HG03558 (cell line): ENCODE measurements around the gene TMEM44.
"Not testable (repeated sequence)": the region's sequence is repeated elsewhere in the genome, so short reads cannot be mapped to it uniquely, and the experiment has no call there.

Experiments used
- ATAC-seq: cut with Tn5 transposase; IDR thresholded peaks from one replicate; pipeline ENCODE4 v1.9.1; 2021; ENCODE audit warnings: moderate number of reproducible peaks; ENCODE audit not compliant: unreplicated experiment; ENCODE audit errors: extremely low read depth

The TMEM44 gene

DNA sequence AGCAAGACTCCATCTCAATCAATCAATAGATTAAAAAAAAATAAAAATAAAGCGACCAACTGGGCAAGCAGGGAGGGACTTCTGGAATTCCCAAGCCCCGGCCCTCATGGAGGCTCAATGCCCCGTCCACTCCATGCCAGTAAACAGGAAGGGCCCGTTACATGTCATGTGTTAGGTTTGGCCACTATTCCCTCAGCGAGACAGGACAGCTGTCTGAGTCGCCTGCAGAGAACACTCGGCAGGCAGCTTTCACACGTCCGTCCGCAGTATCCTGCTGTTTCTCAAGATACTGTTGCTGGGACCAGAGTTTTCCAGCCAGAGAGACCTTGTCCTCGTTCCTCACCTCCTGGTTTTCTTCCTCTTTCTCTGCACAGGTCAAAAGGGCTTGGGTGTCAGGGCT, 18.0 kb downstream of the TMEM44 start:
- ATAC-seq, result no peak

DNA sequence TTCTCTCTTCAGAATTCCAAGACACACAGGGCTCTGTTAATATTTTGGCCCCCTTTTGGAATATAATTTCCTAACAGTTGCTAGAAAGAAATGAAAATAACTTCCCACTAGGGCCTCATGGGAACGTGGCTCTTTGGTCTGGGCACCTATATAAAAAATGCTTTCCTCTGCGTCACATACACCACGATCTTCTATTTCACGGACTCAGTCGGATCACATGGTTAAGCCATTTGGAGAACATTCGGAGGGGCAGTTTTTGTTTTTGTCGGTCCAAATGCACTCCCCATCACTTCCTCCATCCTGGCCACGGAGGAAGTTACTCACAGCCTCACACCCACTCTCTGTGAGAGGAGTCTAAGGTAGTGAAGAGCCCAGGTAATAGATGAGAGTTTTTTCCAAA, 21.0 kb downstream of the TMEM44 start:
- no peak for ATAC-seq

DNA sequence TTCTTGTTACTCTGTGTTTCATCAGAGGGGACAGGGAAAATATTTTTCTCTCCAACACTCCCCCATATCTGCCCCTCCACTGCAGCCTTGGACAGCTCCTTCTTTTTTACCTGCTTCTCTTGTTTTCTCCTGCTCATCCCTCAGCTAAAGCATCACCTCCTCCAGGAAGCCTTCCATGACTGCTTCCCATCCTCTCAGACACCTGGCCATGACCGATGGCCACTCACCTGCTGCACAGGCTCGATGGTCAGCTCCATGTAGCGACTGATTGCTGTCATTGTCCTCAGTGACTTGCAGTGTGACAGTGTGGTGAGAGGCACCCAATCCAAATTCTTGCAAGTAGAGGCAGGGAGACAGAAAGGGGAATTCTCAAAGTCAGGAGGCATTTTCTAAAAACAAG, 22.5 kb downstream of the TMEM44 start:
- no peak for ATAC-seq

DNA sequence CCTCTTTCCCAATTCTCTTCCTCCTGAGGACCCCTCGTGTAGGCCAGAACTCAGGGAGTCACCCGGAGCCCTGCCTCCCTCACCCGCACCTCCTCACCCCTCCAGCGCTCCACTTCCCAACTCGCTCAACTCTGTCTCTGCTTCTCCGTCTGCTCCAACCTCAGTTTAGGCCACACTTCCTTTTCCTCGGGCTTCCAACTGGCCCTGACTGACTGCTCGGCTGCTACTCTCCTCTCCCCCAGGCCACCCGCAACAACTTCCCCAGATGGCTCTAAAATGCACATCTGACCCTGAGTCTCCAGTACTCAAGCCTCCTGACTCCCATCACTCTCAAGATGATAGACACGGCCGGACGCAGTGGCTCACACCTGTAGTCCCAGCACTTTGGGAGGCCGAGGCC, 23.6 kb downstream of the TMEM44 start:
- ATAC-seq, result no peak

DNA sequence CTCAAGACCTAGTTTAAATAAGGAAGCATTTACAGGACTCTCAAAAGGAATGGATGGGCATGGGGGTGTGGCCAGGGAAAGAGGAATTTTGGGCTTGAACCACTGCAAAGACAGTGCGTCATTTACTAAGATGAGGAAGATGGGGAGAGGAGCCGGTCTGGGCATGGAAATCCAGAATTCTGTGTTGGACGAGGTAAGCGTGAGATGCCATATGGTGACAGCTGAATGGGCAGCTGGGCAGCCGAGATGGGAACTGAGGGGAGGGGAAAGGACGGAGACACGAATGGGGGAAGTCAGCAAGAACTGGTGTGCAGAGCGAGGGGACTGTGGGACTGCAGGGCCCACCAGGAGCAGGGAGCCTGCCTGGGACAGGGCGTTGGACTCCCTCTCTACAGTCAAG, 24.2 kb downstream of the TMEM44 start:
- ATAC-seq, result no peak

DNA sequence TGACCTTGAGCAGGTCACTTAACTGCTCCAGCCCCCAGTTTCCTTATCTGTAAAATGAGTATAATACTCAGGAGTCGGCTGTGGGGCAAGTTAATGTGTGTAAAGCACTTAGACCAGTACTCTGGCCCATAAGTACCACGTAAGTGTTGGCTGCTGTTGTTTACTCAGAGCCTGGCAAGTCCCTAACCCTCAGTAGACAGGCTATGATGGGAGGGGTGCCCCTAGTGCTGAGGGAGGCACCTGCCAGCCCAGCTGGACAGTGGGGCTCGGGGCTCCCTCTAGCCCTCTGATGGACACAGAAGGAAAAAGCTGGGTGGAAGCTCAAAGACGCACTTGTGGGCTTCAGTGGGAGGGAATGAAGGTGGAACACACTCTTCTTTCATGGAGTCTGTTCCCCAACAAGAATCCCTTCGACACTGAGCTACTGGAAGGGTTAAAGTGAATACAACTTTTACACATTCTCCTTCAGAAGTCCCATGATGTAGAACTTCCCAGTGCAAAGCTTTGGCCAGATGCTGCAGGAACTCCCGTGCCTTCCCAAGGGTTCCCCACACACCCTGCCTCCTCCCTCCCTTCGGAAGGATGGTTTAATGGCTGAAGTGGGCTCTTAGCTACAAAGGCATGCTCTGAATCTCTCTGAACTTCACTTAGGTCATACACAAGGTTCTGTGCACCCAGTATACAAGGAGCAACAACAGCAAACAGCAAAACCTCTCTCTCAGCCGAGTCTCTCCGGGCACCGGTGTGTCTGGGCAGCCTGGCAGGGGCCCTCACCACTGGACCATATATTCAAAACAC, 25.4 kb downstream of the TMEM44 start:
- no peak for ATAC-seq

DNA sequence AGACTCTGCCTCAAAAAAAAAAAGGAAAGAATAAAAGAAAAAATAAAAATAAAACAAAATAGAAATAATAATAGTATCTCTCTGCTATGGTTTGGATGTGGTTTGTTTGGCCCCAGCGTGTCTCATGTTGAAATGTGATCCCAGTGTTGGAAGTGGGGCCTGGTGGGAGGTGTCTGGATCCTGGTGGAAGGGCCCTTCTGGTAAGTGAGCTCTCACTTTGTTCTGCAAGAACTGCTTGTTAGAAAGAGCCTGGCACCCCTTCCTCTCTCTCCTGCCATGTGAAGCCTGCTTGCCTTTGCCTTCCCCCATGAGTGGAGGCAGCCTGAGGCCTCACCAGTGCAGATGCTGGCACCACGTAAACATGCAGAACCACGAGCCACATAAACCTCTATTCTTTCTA, 26.3 kb downstream of the TMEM44 start:
- ATAC-seq, result no peak

DNA sequence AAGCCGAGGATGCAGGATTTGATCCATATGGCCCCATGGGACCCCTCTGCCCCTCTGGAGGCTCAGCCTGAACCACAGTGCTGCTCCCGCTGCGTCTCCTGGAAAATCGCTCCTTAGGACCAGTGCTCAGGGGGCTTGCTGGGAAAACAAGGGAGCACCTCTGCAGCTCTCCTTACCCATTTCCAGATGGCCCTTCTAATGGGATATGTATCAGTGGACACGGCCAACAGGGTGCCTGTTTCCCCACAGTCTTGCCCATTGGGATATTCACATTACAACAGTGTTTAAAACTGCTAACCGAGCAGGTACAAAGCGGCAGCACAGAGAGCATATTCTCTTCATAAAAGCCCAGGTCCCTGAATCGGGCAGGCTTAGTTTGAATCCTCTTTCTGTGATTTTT, 27.1 kb downstream of the TMEM44 start:
- no peak for ATAC-seq

DNA sequence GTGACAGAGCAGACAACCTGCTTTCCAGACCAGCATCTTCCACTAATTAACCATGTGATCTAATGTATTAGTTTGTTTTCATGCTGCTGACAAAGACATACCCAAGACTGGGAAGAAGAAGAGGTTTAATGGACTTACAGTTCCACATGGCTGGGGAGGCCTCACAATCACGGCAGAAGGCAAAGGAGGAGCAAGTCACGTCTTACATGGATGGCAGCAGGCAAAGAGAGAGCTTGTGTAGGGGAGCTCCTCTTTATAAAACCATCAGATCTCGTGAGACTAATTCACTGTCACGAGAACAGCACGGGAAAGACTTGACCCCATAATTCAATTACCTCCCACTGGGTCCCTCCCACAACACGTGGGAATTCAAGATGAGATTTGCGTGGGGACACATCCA, 27.9 kb downstream of the TMEM44 start:
- not testable (repeated sequence) for ATAC-seq

DNA sequence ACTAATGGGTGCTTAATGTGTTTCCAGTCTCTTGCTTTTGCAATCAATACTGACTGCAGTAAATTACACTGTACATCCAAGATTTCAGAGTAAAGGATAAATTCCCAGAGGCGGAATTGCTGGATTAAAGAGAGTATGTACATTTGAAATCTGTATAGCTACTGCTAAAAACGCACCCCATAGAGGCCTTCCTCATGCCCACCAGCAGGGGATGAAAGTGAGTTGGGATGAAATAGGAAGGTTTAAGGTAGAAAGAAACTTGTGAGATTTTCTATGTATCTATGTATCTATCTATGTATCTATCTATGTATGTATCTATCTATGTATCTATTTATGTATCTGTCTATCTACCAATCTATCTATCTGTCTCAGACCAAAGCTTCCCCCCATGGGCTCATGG, 28.4 kb downstream of the TMEM44 start:
- ATAC-seq, result no peak

DNA sequence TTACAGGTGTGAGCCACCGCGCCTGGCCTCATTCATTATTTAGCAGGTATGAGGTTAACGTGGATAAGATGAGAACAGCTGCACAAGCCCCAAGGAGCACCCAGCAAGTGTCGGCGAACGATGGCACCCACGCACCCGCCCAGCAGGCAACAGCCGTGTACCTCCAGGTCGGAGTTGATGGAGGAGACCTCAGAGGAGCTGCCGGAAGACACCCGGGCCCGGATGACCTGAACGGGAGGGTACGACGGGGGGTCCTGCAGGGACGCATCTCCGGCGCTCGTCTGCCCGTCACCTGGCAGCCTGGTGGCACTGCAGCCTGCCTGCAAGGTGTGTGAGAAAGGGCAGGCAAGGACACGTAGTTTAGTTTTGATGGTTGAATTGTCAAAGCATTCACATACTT, 29.1 kb downstream of the TMEM44 start:
- no peak for ATAC-seq

DNA sequence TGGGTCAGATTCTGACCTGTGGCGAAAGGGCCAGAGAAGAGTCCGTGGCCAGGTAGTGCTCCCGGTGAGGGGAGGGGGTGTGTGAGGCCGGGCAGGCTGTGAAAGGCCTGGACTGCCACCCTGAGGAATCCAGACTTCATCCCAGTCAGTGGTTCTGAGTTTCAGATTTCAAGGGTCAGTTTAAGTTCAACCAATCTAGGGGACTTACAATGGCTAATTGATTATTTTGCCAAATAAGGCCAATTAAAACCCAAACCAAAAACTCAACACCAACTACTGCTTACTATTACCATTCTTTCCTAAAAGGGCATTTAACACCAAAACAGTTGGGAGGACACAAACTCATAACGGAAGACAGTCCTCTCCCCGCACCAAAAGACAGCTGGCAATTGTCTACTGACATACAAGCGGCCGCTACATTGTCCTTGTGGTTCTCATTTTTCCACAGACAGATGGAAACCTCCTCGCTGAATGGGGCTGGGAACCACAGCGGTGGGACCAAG, 30.5 kb downstream of the TMEM44 start:
- ATAC-seq, result no peak

DNA sequence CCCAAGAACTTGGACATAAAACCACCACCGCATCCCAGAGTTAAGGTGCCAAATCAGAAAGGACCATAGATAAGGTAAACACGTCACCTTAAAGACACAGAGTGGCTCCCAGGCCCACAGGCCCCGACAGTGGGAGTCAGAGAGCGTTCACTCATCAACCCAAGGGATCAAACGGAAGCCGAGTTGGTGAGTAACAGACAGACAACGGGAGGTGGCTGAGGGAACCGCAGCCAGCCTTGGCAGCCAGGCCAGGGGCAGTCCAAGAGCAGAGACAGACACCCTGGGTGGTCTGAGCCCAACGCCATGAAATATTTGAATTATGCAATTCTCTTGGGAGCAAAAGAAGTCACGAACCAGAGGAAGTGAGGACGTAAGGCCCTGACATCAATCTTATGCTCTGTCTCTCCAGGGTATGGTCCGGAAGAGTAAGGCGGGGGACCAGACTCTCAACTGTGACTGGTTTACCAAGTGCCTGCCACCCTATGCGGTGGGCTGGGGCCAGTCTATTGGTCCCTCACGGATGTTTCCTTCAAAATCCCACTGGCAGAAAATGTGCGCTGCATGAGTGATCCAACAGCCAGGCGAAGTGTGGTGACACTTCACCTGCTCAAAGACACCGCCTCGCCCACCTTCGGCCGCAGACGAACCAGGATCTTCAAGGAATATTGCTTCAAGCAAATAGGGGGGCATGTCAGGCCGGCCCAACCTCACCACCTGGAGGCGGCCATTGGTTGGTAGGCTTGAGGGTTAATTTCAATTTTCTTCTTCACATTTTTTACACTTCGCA, 34.3 kb downstream of the TMEM44 start:
- ATAC-seq, result no peak

DNA sequence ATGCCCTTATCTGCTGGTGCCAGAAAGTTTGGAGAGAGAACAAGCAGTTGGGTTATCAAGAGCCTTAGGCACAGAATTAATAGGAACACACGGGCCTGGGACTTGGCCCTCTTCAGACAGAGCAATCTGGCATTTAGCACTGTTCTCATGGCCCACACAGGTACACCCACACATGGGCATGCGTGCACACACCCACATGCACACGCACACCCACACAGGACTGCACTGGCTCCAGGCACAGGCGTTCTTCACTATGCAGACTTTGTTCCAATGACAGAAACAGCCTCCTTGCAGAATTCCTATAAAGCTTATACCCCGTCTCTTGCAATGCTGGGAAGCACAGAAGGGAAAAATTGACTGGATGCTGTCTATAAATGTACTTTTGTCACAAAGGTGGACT, 36.3 kb downstream of the TMEM44 start:
- no peak for ATAC-seq

DNA sequence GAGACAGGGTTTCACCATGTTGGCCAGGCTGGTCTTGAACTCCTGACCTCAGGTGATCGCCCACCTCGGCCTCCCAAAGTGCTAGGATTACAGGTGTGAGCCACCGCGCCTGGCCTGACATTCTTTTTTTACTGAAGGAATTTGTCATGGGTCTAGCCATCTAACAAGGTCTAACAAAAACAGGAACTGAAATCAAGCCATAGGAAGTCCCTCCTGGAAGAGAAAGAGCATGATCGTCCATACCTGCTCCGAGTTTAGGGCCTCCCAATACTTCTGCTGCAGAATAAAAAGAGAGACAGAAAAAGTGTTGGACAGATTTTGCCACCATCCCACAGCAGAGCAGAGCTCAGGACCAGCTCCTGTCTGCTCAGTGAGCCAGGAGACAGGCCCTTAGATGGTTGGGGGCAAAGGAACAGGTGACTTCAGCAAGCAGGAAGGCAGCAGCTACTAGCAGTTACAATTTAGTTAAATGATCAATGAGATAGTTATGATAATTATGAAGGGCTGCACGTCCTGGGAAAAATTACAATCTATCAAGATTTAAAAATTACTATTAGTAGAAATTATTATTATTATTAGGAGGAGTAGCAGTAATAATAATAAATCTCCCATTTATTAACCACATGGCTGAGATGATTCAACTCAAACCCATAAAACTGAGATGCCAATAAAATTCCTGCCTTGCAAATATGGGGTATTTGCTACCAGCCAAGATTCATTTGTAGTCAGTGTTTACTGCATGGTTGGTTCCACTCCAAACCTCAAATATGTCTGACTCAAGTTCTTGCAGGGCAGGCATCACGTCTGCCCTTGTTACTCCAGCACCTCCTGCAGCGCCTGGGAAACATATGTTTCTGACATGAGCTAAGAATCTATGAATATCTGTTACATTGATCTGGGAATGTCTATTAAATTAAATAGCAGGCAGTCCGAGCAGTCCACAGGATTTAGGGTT, 40.1 kb downstream of the TMEM44 start:
- ATAC-seq, result no peak

DNA sequence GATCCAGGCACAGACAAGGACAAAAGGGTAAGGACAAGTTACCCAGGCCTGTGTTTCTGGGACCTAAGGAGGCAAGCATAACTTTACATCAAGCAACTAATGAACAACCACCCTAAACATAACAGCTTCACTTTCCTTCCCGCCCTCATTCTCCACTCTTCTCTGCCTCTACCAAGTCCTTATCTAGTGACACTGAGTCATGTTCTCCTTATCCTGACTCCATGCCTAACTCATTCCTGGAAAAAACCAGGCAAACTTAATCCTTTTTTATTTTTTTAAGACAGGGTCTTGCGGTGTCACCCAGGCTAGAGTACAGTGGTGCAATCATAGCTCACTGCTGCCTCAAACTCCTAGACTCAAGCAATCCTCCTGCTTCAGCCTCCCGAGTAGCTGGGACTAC, 44.5 kb downstream of the TMEM44 start:
- ATAC-seq, result no peak

DNA sequence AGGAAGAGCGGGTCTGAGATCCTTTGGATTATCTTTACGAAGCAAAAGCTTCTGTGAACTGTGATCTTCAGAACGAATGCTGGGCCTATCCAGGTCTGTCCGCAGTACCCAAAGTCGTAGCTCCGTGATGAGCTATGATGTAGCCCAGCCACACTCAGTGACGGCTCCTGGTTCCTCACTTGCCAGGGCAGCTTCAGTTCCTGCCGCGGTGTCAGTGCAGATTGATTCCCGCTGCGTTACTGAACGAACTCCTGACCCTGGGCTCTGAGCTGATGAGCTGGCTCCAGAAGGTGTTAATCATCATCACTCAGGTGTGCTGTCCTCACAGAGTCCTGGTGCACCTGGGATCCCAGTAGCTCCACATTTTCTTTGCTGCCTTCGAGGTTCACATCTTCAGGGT, 45.0 kb downstream of the TMEM44 start:
- no peak for ATAC-seq

DNA sequence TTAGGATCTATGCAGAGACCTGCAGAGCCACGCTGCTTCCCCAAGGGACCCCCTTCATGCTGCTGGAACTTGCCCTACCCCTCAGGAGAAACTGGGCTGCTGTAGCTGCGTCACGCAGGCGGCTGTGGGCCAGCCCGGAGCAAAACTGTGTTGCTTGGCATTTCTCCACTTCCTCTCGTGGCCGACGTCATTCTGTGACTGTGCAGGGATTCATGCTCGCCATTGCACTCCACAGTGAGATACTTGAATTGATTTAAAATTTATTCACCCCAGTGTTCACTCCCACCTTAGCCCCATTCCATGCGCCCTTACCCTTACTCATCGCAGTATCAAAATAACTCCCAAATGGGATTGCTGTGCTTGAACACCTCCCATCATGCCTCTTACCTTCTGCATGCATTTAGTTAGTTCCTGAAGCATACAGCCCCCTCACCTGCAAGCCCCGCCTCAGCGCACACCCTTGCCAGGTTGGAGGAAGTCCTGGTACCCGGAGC, 45.7 kb downstream of the TMEM44 start:
- no peak for ATAC-seq

DNA sequence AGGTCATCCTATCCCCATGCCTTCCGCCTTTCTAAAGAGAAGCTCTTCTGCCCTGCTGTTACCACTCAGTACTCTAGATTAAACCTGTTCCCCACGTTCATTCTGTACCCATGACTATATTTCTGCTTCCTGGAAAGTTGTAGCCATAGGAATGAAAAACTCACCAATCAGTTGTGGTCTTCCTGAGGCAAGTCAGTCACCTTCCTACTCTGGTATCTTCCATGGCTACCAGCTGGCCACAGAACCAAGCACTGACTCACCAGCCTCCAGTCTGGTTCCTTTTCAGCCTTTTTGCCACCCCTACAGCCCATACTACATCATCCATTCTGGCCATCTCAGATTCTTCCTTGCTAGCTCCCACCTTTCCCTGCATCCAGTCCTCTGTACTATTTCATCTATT, 46.4 kb downstream of the TMEM44 start:
- no peak for ATAC-seq

DNA sequence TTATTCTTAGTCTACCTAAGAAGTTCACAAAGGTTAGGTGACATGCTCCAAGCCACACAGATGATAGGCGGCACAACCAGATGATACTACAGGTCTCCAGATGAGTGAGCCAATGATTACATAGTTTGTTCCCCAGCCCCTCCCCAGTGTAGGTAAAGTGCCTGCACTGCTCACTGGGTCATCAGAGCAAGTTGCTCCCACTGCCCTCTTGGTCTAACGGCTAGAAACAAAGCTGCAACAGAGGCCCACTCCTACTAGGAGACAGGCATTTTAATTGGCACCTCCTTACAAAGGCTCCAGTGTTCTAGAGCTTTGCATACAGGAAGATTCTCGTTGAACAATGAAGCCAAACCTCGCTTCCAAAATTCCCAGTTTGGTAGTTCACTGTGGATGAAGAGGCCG, 47.3 kb downstream of the TMEM44 start:
- no peak for ATAC-seq
